NCI-H2081 treated with DMSO at 0.1 percent for 48 hours (cell line): ENCODE data around the gene PEX10.

Source experiments
- DNase-seq: peaks from one replicate; lab custom pipeline; 2025; lab: John Stamatoyannopoulos, UW

PEX10 gene

DNA sequence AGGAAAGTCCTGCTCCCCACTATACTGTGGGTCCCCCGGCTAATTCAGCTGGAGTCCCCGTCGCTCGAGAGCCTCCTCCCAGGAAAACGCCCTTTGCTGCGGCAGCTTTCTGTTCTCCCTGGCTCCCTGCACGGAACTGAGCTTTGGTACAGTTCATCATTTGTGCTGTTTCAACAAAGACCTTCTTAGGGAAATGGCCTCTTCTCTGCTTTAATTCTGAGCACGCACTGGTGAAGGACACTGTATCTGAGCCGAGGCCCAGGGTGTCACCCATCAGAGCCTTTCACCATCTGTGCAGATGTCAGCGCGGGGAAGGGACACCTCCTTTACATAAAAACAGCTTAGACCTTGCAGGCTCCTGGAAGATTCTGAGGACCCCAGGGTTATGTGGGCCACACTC is 13.5 kb upstream of the PEX10 start:
- no peak for DNase-seq

DNA sequence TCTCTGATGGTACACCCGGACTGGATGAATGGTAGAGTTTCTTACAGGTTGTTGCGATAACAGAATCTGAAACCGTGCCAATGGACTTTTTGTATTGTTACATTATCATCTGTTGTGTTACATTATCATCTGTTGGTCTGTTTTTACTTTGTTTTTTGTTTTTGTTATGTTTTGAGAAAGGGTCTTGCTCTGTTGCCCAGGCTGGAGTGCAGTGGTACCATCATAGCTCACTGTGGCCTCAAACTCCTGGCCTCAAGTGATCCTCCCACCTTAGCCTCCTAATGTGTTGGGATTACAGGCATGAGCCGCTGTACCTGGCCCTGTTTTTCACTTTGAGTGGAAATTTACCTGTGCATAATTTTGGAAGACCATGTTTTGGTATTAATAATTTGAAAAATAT is 10.2 kb upstream of the PEX10 start:
- DNase-seq: no peak

- DNase-seq: no peak
Measured at GRCh38 chr1:2419416-2419815, 7.1 kb upstream of the PEX10 start.

- DNase-seq: no peak
Measured at GRCh38 chr1:2418791-2419320, 6.5 kb upstream of the PEX10 start.

- no peak for DNase-seq
Measured at GRCh38 chr1:2417833-2418225, 5.5 kb upstream of the PEX10 start.

GRCh38 chr1:2417083-2417832 is 4.9 kb upstream of the PEX10 start:
- no peak for DNase-seq

GRCh38 chr1:2416403-2416802 is 4.0 kb upstream of the PEX10 start:
- DNase-seq: no peak

DNA sequence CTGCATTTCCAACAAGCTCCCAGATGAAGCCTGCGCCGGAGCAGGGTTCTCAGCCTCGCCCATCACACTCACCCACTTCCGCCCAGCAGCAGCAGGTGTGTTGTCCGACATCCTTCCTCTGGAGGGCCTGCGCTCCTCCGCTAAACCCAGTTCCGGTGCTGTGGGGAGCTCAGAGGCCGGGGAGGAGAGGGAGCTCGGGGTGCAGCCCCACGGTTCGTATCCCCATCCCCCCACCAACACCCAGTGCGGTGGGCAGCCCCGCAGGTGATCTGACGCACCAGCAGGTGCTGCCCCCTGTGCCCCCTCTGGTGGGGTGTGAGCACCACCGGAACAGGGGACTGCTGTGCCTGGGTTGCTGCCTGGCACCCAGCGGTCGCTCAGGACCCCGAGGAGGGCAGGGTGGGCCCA is 3.4 kb upstream of the PEX10 start:
- no peak for DNase-seq

- DNase-seq: no peak
Measured at GRCh38 chr1:2415337-2415736, 3.0 kb upstream of the PEX10 start.

DNA sequence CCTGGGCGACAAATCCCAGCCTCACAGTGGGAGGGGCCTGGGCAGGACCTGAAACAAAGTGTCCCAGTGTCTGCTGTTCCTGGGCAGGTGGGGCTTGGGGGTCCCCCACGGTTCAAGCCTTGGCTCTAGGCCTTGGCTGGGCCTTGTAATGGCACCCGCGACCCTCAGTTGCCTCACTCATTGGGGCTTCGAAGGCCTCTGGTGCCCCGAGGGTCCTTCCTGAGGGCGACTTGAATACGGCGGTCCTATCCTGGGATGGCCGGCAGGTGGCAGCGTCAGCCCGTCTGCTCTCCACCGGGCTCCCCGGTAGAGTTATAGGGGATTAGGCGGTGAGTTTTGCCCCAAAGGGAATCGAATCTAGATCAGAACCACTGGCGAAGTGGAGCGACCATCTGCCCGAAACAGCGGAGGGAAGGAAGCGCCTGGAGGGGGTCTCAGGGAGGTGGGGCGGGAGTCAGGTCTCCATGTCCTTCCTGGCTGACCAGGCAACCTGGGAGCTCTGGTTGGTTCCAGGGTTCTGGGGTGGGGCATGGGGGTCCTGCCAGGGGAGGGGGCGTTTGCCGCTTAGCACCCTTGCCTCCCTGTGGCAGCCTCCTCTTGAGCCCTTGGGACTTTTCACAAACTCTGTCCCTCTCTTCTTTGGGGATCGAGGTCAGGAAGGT is 2.1 kb upstream of the PEX10 start:
- DNase-seq: no peak

DNA sequence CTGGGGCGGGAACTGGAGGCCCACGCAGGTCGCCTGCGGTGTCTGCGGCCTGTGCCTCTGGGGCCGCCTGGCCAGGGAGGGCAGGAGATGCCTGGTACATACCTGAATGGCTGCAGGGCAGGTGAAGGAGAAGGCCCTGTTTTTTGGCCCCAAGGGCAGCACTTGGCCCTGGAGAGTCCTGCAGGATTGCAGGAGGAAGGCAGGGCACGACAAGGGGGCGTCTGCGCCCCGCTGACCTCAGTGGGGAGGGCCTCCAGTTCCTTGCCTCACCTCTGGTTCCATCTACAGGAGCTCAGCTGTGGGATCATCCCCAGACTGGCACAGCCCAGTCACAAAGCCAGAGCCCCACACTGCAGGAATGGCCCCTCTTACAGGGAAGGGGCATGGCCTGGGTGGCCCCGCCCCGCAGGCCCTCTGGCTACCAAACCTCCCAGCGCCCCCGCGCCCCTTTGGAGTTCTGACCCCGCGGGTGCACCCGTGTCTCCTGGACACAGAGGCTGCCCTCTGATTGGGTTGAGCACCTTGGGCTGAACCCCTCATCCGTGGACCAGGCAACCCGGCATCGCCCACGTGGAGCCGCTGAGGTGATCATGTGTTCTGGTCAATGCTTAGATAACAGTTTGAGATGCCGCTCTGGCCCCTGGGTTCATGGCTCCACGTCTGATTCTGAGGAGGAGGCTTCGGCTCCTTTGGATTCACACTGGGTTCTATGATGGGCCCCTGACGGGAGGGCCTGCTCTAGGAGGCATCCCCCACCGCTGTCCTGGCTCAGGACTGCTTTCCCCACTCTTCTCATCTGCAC is 1.3 kb upstream of the PEX10 start:
- DNase-seq: no peak

- no peak for DNase-seq
Measured at GRCh38 chr1:2412773-2413494, 570 bp upstream of the PEX10 start.

DNA sequence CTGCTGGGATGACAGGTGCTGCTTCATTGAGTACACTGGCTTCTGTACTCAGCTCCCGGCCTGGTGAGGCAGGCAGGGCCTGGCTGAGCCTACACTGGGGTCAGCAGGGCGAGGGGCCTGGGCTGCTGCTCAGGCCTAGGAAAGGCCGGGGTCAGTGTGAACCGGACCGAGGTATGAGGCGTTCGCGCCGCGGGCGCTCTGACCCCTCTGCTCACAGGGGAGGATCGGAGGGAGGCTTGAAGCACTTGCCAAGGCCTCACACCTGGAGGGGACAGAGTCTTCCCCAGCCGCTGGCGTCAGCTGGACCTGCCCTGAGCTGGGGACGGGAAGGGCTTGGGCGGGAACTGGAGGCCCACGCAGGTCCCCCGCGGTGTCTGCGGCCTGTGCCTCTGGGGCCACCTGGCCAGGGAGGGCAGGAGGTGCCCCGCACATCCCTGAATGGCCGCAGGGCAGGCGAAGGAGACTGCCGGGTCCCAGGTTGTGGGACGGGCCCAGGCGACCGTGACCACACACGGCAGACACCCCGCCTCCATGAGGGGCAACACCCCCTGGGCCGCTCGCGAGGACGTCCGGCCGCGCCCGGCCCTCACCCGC is 466 bp downstream of the PEX10 start:
- DNase-seq: no peak

GRCh38 chr1:2409745-2410144 is 2.6 kb downstream of the PEX10 start:
- no peak for DNase-seq

DNA sequence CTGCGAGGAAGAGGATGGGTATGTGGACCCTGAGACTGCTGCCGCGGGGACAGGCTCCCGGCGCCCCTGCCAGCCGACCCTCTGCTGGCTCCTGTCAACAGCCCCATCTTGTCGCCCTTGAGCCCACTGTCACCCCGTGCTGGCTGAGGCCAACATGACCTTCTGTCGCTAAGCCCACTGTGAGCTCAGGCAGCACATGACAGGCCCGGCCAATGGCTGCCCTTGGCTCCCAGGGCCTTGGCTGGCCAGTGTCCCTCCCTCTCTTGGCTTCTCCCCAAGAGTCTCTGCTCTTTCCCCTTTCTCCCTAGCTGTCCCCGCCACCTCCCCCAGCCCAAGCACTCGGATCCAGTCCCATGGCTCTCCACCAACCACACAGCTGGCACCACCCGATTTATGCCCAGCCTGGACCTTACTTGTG is 3.5 kb downstream of the PEX10 start:
- no peak for DNase-seq

- no peak for DNase-seq
Measured at GRCh38 chr1:2408456-2408855, 3.9 kb downstream of the PEX10 start.

DNA sequence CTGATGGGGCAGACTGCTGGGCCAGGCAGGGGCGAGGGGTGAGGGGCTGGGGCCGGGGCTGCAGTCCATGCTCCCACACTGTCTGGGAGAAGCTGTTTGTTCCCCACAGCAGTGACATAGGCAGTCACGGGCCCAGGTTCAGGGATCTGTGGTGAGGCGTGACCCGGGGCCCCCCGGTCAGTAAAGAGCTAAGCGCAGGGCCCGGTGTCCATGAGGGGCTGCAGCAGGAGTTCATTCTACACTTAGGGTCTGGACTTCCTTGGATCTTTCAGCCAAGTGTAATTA is 4.4 kb downstream of the PEX10 start:
- DNase-seq: no peak

DNA sequence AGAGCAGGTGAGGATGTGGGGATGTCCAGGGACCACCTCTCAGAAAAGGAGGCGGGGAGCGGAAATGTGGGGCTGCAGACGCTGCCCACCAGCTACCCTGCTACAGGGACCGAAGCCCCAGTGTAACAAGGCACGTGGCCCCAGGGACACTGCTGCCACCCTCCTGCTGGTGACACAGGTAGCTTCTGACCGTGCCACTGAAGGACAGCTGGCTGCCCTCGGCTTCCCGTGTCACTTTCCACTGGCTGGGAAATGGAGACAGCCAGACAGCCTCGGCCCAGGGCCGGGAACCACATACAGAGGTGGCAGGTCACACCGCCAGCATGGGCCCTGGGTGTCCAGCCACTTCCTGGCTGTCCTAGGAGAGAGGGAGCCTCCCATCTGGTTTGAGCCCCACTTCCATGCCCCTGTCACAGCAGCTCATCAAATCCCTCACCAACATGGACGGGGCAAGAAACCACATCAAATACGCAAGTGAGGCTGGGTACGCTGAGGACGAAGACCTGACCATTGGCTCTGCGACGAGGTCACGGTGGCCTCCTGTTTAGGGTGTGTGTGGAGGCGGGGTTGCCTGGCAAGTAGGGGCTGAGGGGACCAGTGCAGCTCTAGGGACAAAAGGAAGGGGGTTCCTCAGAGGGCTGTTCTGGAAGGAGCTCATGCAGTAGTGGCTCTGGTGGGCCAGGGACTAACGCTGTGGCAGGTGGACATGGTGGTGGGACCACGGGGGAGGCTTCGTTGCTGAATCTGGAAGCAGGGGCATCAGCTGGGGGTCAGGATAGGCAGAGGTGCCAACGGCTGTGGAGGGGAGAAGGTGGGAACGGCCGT is 5.0 kb downstream of the PEX10 start:
- no peak for DNase-seq

DNA sequence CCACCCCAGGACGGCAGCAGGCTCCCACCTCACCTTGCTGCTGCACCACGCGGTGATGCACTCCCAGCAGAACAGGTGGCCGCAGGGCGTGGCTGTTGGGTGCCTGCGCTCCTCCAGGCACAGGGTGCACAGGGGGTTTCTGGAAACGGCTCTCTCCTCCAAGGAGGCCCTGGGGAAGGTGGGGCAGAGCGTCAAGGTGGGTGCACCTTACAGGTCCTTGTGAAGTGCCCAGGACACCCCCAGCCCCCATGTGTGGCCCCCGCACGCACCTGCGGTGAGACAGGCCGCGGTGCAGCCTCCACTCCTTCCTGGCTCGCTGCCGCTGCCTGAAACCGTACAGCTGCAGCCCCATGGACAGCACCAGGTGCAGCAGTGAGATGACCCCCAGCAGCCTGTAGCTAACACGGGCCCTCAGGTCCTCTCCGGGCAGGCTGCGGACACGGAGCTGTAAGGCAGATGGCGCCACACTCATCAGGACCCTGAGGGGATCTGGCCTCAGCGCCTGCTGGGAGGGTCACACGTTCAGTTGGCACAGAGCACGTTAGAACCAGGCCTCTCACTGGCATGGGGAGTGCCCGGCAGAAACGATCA is 5.8 kb downstream of the PEX10 start:
- DNase-seq: no peak

- DNase-seq: no peak
Measured at GRCh38 chr1:2405588-2406295, 6.6 kb downstream of the PEX10 start.
